K562 (cell line): ENCODE results near the gene KCP. TPM values are rescaled to one million over a fixed set of nuclear protein-coding genes. Genes with fewer than 3 reads are reported as not detected.

Source experiments
- ADNP ChIP-seq: fragments of 200-800 bp; sonication (Bioruptor generic); IDR thresholded peaks from 2 replicates; pipeline ENCODE4 v1.6.1; 2016; ENCODE audit warnings: missing genetic modification characterization, missing compliant biosample characterization
- ARHGAP35 ChIP-seq: fragments of 450-650 bp; IDR thresholded peaks from 2 replicates; pipeline ENCODE4 v1.6.1; 2018; ENCODE audit not compliant: partially characterized antibody
- ARID4B ChIP-seq: sonication (generic); formaldehyde crosslinking; IDR thresholded peaks from 2 replicates; pipeline ENCODE4 v1.8.0; 2022; ENCODE audit warnings: mild to moderate bottlenecking, missing genetic modification reagents
- BCLAF1 ChIP-seq, 2 experiments: fragments of 450-650 bp in 1 of 2; IDR thresholded peaks; 2 replicates each; pipeline ENCODE4 v1.6.1; 2011 to 2017; ENCODE audit warnings: low read depth in 2 of 2, antibody characterized with exemption in 1 of 2, borderline replicate concordance in 1 of 2, low read length in 1 of 2, mild to moderate bottlenecking in 1 of 2, mixed read lengths in 1 of 2; ENCODE audit not compliant: control insufficient read depth in 1 of 2
- CREBBP ChIP-seq: IDR thresholded peaks from one replicate; pipeline ENCODE4 v1.6.1; 2012; ENCODE audit warnings: low read depth, mild to moderate bottlenecking, control low read depth, inconsistent platforms, low read length
- L3MBTL2 ChIP-seq: fragments of 450-650 bp; IDR thresholded peaks from 2 replicates; pipeline ENCODE4 v1.6.1; 2016; ENCODE audit warnings: mild to moderate bottlenecking, moderate library complexity
- NKRF ChIP-seq: fragments of 450-650 bp; IDR thresholded peaks from 2 replicates; pipeline ENCODE4 v1.6.1; 2016; ENCODE audit warnings: borderline replicate concordance
- SNRNP70 ChIP-seq: fragments of 200-400 bp; formaldehyde crosslinking; optimal IDR thresholded peaks from 2 replicates; pipeline ENCODE3; 2017; ENCODE audit warnings: low read depth, low read length
- ZNF239 ChIP-seq: fragments of 250-450 bp; sonication (Bioruptor Pico); IDR thresholded peaks from 2 replicates; pipeline ENCODE4 v1.4.0; 2020; ENCODE audit warnings: mild to moderate bottlenecking
- ZNF592 ChIP-seq: fragments of 450-650 bp; IDR thresholded peaks from 2 replicates; pipeline ENCODE4 v1.6.1; 2017; ENCODE audit warnings: antibody characterized with exemption, mild to moderate bottlenecking
- polyA plus RNA-seq, 8 experiments: library from polyadenylated mRNA; depleted of rRNA in 4 of 8; stranded (reverse) in 5 of 8; unstranded in 3 of 8; fragments of >200 nt; fragmentation: Nextera tagmentation in 2 of 8; fragmentation: Illumina TruSeq in 1 of 8; extraction: Ambion mirVana in 2 of 8; extraction: Trizol in 1 of 8; gene quantifications; 2 replicates each; pipeline versions ENCODE4 v1.2.1 to v1.2.3, GENCODE V29; 2011 to 2014; ENCODE audit warnings: inconsistent platforms in 1 of 8, missing spikeins in 1 of 8
- total RNA-seq, 7 experiments: library from RNA; depleted of rRNA in 6 of 7; stranded (reverse); fragments of >200 nt in 6 of 7; fragmentation: Illumina TruSeq in 2 of 7; extraction: Trizol in 2 of 7; gene quantifications; 2 replicates each; pipeline versions ENCODE4 v1.2.1 to v1.2.3, GENCODE V29; 2011 to 2021; ENCODE audit warnings: low replicate concordance in 1 of 7

The KCP gene
- total and polyA plus RNA-seq, 9 of the 15 experiments (the other 6 are each of a cell fraction or from before 2014, with no cell fraction given): 0.06 to 0.17 (median 0.12) TPM; not detected in 3

- TF ChIP-seq CREBBP (peak; percentile 24), ADNP (tag) (0 out of 2 replicates have a peak, but pooled peaks have one; percentile 65), BCLAF1 (IDR thresholded peaks at IDR 0.05; ENCODE audit: borderline replicate concordance in 1 of 2, control insufficient read depth in 1 of 2, low read depth in 2 of 2, low read length in 1 of 2) (0 out of 4 replicates have a peak, but pooled peaks of 1 of the 2 experiments have one; percentile 44), L3MBTL2 (no peak), NKRF (0 out of 2 replicates have a peak, but pooled peaks have one; percentile 12), SNRNP70 (peak; percentile 51), ARID4B (CRISPR knock-in tag) (0 out of 2 replicates have a peak, but pooled peaks have one; percentile 26), ARHGAP35 (peak; percentile 19), ZNF239 (CRISPR knock-in tag) (no peak), ZNF592 (no peak)
Measured at GRCh38 chr7:128887169-128888038, 23.1 kb downstream of the KCP start (continued).
